ENCODE results near the gene RASA1.
"Not testable (repeated sequence)": the region's sequence is repeated elsewhere in the genome, so short reads cannot be mapped to it uniquely, and the experiment has no call there.

RASA1 gene

DNA sequence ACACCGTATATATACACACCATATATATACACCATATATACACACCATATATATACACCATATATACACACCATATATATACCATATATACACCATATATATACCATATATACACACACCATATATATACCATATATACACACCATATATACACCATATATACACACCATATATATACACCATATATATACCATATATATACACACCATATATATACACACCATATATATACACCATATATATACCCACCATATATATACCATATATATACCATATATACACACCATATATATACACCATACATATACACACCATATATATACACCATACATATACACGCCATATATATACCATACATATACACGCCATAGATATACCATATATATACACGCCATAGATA lies 19.6 kb downstream of the RASA1 start:
- DNase-seq: not testable (repeated sequence)

DNA sequence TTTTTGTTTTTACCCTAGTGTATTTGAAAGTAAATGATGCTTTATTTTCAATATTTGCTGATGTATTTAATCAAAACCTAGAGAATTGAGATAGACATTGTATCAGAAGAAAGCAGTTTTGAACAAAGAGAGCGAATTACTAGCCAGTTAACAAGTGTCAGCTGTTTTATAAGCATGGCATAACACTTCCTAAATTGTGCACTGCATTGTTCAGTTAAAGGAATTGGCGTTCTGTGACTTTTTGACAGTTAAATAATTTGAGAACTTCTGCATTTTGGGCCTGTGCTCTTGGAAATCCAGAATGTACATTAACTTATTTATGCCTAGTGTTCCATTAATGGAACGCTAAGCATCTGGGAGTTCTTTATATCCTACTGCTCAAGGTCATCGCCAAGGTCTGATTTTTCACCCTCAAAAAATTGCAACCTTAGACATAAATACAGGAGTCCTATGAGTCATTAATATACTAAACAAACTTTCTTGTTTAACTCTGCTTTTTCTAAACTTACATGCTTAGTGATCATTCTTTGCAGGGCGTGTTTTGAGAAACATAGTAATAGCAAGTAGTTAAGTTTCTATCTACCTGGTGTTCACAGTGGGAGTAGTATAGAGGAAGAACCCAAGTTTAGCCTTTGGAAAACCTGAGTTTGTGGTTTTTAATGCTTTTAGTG lies 31.1 kb downstream of the RASA1 start:
- DNase-seq: no peak

DNA sequence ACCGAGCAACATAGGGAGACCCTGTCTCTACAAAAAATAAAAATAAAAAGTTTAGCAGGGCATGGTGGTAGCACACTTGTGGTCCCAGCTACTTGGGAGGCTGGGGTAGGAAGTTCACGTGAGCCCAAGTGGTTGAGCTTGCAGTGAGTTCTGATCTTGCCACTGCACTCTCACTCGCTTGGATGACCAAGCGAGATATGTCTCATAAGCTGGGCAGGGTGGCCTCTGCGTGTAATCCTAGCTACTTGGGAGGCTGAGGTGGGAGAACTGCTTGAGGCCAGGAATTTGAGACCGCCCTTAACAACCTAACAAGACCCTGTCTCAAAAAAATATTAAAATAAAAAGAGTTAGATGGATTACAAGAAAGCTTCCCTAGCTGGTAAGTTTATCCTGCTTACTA lies 32.5 kb downstream of the RASA1 start:
- no peak for DNase-seq

DNA sequence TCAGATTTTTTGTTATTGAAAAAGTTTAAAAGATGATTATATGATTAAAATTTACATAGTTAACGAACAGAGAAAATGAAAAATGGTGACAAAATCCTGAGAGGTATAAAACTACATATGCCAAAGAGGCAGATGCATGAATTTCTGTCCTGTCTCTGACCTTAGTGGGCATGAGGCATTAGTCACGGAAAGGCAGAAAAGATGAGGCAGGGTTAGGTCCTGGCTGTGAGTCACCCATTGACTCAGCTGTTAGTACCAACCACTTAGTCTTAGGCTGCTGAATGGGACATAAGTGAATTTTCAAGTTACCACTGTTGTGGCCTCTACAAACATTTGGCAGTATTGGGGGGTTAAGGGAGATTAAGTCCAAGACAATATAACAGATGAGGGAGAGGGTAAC lies 33.1 kb downstream of the RASA1 start:
- no peak for DNase-seq

DNA sequence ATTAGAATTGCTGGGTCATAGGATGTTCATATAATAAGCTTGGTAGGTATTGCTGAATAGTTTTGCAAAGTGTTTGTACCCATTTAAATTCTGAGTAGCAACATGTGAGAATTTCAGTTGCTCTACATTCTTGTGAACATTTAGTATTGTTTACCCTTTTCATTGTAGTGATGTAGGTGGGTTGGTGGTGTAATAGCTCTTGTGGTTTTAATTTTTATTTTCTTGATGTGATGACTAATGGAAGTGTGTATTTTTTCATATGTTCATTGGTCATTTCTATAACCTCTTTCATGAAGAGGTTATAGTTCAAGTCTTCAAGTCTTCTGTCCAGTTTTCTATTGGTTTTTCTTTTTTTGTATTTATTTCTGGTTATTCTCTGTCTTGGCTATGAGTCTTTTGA lies 34.4 kb downstream of the RASA1 start:
- no peak for DNase-seq

DNA sequence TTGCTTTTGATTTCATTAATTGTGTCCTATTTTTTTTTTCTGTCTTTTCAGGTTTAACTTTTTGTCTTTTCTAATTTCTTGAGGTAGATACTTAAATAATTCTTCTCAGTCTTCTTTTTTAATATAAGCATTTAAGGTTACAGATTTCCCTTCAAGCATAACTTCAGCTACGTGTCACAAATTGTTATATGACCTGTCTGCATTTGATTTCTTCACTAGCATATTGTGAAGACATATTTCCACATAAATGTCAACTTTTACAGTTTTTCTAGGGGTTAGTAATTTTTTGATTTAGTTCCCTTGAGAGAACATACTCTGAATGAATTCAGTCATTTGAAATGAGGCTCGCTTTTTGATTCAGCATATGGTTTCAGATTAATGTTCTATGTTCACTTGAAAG lies 35.6 kb downstream of the RASA1 start:
- DNase-seq: no peak

DNA sequence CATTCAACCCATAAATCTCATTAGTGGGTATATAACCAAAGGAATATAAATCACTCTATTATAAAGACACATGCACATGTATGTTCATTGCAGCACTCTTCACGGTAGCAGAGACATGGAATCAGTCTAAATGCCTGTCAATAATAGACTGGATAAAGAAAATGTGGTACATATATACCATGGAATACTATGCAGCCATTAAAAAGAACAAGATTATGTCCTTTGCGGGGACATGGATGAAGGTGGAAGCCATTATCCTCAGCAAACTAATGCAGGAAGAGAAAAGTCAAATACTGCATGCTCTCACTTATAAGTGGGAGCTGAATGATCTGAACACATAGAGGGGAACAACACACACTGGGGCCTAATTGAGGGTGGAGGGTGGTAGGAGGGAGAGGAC lies 38.4 kb downstream of the RASA1 start:
- not testable (repeated sequence) for DNase-seq

DNA sequence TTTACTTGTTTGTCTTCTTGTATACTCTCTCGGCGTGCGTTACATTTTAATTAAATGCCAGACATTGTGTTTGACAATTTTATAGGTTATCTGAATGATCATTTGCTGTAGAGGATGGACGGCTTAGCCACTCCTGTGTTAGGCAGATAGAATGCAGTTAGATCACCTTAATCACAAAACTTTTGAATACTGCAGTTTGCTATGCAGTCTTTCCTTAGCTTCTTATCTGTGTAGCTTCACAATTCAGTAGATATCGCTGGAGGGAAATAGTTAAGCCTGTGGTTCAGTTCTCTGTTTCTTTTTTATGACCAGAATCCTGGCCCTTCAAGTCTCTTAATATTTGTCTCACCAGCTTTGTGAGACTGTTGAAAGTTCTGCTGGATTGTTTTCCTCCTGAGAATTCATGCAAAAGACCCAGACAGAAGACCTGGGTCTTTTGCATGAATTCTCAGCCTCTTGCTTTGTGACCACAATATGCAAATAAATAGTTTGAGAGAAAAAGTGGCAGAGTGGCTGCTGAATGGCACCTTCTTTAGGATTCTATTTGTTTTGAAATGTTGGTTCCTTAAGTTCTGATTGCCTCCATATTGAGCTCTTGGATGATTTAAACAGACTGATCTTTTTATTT lies 40.2 kb downstream of the RASA1 start:
- DNase-seq: no peak

DNA sequence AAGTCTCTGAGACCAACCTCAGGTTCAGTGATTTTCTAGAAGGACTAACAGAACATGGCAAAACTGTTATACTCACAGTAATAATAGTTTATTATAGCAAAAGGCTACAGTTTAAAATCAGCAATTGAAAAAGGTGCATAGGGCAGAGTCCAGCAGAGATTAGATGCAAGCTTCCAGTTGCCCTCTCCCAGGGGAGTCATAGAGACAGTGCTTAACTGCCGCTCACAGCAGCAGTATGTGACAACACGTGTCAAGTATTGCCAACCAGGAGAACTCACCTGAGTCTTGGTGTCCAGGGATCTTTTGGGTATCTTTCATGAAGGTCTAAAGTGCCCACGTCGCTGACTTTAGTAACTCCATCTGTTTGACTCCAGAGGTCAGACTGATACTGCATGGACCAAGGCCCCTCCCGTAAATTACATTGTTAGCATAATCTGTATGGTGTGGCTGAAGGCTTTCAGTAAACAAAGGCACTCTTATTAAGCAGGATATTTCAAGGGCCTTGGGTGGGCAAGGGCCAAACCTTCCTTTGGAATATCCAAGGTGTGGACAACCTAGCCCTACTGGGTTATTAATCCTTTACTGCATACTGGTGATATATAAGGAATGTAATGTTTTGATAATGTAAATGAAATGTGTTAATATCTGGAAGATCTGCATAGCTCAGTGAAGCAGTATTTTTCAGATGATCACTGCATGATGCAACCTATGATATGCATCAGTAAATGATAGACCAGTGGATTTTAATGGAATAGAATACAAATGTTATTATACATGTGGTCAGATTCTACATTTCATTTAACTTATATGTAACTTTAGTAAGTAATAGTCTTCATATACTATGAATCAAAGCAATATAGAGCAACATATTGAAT lies 44.0 kb downstream of the RASA1 start:
- no peak for DNase-seq

DNA sequence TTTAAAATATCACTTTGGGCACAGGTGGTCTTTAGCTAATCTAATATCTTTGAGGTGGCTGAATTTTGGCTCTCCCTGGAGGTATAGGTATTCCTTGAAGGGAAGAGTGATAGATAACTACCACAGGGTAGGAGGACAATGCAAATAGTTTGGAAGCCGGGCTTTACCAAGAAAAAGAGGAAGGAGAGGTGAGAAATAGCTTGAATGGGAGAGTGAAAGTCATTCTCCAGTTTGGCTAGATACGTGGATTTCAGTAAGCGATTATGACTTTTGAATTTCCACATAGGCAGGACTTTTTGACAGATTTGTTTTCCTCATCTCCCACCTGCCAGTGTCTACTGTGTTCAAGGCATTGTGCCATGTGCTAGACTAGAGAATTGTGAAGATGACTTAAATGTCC lies 45.5 kb downstream of the RASA1 start:
- DNase-seq: no peak

DNA sequence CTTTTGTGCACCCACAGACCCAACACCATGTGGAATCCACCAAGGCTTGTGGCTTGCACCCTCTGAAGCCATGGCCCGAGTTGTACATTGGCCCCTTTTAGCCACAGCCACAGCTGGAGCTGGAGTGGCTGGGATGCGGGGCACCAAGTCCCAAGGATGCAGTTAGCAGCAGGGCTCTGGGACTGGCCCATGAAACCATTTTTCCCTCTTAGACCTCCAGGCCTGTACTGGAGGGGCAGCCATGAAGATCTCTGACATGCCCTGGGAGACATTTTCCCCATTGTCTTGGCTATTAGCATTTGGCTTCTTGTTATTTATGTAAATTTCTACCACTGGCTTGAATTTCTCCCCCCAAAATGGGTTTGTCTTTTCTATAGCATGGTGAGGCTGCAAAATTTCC lies 51.8 kb downstream of the RASA1 start:
- DNase-seq: no peak

DNA sequence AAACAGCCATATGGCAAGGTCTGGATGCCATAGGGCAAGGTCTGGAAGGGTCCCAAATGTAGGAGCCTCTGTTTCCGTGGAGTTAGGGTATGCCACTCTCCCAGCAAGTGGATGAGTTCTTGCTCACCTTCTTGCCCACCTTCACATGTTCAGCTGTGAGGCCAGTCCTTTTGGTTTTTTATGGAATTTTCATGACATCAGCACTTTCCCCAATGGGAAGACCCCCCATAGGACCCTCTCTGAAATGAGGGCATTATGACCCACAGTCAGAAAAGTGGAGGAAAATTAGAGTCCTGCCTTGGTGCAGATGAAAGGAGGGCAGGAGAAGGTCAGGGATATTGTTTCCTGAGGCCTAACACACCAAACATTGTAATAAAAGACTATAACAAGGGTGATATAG lies 53.9 kb downstream of the RASA1 start:
- DNase-seq: no peak

DNA sequence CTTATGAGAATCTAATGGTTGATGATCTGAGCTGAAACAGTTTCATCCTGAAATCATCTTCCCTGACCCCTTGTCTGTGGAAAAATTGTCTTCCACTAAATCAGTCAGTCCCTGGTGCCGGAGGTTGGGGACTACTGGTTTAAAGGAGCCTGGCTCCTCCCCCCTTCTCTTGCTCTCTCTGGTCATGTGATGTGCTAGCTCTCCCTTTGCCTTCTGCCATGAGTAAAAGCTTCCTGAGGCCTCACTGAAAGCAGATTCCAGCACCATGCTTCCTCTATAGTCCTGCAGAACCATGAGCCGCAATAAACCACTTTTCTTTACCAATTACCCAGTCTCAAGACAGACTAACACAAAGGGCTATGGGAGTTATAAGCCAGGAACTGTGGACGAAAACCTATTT lies 54.7 kb downstream of the RASA1 start:
- DNase-seq: no peak

DNA sequence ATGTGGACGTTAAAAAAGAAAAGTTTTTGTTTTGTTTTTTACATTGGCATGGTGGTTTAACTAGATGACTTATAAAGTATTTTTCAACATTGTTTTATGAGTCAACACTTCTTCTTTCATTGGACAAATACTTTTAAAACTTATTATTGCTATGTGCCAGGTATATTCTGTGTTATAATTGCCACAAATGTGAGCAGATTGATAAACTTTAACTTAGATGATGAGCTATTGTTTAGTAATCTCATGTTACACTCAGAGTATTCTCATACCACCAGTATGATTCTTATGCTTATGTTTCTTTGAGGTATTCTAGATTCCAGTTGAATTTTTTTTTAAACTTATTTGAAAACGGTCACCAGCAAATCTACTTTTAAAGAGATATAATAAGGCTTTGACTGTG lies 60.3 kb downstream of the RASA1 start:
- DNase-seq: no peak

DNA sequence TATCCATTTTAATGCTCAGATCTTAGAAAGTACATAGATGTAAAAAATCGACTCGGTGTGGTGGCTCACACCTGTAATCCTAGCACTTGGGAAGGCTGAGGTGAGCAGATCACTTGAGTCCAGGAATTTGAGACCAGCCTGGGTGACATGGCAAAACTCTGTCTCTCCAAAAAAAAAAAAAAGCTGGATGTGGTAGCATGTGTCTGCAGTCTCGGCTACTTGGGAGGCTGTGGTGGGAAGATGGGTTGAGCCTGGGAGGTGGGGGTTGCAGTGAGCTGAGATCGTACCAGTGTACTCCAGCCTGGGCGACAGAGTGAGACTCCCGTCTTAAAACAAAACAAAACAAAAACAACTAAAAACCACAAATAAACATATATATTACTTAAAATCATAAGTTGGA lies 61.4 kb downstream of the RASA1 start:
- DNase-seq: no peak

DNA sequence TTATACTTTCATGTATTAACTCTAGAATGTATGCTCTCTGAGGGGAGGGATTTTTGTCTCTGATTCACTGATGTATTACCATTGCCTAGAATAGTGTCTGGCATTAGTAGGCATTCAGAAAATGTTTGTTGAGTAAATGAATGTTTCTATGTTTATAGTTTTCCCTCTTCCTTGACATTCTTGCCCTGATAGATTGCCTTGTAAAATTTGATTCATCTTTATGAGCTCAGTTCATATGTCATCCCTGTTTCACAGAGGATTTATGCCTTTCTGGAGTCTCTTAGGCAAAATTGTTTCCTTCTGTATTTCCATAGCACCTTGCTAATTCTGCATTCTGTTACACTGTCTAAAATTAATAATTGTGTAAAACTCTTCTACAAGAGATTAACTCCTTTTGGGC lies 72.3 kb downstream of the RASA1 start:
- DNase-seq: no peak

DNA sequence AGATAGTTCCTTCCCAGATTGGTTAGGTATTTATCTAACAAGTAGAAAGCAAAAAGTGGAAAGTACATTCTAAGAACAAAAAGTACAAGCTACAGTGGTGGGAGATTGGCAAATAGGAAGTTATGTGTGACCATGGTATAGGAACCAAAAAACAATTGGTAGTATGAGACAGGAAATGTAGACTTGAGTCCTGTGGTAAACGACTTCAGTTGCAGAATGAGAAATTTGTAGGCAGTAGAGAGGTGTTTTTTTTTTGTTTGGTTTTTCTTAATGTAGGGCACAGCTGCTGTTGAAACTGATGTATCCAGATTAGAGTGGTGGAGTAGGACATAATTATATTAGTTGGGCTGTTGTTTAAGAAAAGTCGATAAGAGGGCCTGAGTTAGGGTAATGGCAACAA lies 73.0 kb downstream of the RASA1 start:
- DNase-seq: no peak

DNA sequence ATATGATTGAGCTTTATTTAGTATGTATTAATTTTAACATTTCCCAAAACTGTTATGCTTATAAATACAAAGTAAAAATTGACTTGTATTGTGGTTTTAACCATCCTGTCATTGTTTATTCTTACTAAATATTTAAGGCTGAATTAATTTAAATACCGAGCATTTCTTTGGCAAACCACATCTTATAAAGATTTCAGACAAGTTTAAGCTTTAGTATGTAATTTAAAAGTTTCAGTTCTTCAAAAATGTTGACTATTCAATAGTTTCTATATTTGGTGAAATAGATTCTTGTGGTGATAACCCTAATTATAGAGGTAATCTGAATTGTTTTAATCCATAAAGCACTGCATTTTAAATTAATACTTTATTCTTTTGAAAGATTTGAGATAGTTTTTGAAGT lies 79.6 kb downstream of the RASA1 start:
- no peak for DNase-seq

DNA sequence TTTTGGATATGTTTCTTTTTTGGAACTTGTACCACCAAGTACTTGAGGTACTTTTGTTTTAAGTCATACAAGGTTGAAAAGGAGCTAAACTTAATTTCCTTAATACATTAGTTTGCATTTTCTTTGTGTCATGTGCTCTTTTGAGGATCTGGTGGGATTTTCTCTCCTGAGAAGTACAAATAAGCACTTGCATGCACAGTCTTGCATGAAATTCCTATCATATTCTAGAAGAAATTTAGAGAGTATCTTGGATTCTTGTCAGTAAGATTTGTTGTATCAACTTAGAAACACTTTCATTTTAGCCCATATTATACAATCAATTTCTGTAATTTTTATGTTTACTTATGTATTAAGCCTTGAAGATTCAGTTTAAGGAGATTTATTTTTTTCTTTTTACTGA lies 80.2 kb downstream of the RASA1 start:
- DNase-seq: no peak

DNA sequence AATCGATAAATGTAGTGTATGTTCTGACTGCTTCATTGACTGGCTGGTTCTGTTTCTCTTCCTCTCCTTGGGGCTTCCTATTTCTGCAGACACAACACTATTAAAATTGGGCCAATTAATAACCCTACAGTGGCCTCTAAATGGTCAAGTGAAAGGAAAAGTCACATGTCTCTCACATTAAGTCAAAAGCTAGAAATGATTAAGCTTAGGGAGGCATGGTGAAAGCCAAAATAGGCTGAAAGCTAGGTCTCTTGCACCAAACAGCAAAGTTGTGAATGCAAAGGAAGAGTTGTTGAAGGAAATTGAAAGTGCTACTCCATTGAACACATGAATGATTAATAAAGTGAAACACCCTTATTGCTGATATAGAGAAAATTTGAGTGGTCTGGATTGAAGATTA lies 86.8 kb downstream of the RASA1 start:
- no peak for DNase-seq

DNA sequence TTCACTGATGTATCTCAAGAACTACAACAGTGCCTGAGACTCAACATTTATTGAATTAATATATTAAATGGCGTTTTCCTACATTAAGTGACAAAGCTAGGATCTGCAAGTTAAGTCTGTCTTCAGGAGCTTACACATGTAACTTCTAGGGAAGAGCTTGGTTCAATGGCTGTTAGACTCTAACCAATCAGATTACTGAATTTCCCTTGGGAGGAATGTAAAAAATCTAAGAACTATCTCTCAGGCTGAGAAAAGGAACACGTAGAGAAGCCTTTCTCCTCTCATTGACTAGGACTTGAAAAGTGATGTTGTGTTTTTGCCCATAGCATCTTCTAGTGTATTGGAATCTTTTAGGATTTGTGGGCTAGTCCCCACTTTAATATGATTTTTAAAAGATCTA lies 91.4 kb downstream of the RASA1 start:
- no peak for DNase-seq

DNA sequence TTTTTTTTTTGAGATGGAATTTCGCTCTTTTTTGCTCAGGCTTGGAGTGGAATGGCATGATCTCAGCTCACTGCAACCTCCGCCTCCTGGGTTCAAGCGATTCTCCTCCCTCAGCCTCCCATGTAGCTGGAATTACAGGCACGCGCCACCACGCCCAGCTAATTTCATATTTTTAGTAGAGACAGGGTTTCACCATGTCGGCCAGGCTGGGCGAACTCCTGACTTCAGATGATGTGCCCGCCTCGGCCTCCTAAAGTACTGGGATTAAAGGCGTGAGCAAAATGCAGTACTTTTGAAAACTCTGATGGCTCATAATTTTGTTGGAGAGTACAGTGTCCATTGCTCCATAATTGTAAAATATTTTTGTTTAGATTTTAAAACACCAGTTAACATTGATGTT lies 92.4 kb downstream of the RASA1 start:
- no peak for DNase-seq

DNA sequence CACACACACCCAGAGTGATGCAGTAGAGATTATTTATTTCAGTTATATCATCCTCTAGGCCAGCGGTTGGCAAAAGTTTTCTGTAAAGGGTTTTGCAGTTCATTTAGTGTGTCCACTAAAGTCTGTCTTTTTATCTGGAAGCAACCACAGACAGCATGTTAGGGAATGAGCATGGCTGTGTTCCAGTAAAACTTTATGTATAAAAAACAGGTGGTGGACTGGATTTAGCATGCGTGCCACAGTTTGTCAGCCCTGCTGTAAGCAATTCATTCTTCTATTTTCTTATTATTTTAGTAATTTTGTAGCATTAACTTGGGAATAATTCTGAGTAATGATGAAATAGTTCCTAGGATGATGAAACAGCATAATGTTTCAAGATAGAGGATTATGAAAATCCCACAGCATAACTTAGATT lies 93.4 kb downstream of the RASA1 start:
- no peak for DNase-seq

DNA sequence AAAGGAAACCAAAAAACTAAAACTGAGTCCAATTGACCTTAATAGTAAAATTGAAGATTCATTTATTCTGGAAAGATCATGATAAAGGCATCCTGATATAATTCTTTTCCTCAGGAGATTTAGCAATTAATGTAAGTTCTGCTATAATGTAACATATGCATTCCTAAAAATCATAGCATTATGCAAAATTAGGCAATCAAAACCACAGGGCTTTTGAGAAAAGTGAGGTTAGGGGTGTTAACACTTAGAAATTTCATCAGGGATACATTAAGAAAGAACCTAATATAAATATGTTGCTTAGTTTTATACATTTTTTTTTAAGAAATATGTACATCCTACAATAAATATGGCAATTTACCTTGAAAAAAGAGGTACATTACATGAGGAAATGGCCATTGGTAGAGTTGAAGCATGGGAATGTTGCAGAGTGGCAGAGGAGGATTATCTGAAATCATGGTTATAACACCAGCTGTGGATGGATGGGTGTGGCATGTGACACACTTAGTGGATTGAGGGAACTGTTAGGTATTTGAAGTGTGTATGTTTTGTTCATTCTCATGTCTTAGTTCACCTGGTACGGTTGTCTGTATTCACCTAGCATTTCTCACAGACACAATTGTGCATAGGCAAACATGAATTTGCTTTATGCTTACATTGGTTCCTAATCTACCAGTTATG lies 94.0 kb downstream of the RASA1 start:
- DNase-seq: no peak

Data from activated T-cell treated with anti-CD3 and anti-CD28 coated beads, Interleukin-2, amount 50 U/mL, for 1 hour (primary cell).